Measurements from ENCODE around the gene TFF1.

TFF1 gene

DNA sequence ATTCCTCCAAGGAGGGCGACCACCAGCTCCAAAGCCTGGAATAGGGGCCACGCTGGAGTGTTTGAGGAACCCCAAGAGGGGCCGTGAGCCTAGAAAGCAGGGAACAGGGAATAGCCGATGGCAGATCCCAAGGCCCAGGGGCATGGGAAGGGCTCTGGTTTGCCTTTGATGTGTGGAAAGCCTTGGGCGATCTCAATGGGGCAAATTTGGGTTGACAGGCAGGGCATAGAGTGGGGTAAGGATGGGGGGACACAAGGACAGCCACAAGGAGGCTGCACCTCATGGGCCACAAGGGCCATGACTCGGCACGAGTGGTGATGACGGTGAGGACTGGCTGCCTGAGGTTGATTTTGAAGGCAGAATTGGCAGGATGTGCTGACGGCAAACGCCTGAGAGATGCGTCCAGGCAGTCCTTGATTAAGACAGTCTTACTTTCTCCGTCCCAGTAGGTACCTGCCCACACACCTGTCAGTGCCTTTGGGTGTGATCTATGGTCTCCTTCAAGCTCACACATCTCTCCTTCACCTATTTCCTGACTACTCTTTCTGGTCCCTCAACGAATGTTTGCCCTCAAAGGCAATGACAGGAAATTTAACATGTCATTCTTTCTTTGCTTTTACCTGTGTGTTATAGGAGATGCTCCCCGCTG lies 31.5 kb upstream of the TFF1 start:
- no peak for DNase-seq

- no peak for DNase-seq
Measured at GRCh38 chr21:42396799-42397745, 30.7 kb upstream of the TFF1 start.

GRCh38 chr21:42395905-42396651 lies 29.7 kb upstream of the TFF1 start, which contains the start of gene TMPRSS3:
Gene TMPRSS3 (minus strand): TSS chr21:42396052. CDS start chr21:42395417, 635 bp downstream.
- no peak for DNase-seq

- DNase-seq = no peak
Measured at GRCh38 chr21:42395302-42395701, 29.0 kb upstream of the TFF1 start.

DNA sequence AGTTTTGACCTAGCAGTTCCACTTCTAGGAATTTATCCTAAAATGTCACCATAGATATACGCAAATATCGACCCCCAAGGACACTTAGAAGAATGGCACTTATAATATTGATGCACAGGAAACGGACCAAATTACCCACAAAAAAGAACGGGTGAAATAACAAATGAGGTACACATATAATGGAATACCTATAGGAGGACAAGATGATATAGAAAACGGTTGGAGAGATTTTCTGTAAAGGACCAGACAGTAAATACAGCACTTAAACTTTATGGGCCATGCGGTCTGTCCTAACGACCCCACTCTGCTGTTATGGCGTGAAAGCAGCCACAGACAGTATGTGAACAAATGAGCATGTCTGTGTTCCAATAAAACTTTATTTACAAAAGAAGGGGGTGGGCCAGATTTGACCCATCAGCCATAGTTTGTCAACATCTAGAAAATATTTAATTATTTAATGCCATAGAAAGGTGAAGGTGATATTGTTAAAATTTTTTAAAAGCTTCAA lies 27.2 kb upstream of the TFF1 start:
- no peak for DNase-seq

DNA sequence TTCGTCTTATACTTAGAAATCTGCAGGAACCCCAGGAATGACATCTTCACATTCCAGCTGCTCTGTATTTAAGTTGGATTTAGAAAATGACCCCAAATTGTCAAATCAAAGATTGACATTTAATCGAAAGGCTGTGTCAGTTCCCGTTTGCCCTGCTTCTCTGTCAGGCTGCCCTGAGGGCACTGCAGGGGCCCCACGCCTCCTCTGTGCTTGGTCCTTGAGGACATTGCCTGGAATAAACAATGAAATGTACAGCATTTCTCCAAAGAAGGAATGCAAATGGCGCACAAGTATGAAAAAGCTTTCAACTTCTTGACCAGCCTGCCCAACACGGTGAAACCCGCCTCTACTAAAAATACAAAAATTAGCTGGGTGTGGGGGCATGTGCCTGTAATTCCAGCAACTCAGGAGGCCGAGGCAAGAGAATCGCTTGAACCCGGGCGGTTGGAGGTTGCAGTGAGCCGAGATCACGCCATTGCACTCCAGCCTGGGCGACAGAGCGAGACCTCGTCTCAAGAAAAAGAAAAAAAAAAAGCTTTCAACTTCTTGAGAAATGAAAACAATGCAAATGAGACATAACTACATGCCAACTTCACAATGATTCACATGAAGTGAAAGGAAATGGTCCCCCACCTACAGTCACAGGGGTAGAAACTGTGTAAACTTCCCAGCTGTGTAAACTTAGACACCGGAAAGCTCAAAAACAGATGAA lies 26.6 kb upstream of the TFF1 start:
- no peak for DNase-seq

DNA sequence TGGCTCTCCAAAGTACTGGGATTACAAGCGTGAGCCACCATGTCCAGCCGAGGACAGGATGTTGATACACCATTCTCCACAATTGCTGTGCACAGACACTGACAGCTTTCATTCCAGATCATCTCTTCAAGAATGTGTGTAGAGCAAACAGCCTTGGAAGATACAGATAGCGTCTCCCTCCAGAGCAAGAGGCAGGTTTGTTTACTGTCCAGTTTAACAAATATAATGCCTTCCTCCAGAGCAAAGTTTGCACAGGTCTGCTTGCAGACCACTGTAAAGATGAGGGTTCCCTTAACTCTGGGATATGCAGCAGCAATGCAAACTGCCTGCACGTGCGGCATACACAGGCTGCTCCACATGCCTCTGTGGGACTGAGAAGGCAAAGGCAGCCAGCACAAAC lies 25.0 kb upstream of the TFF1 start:
- no peak for DNase-seq

DNA sequence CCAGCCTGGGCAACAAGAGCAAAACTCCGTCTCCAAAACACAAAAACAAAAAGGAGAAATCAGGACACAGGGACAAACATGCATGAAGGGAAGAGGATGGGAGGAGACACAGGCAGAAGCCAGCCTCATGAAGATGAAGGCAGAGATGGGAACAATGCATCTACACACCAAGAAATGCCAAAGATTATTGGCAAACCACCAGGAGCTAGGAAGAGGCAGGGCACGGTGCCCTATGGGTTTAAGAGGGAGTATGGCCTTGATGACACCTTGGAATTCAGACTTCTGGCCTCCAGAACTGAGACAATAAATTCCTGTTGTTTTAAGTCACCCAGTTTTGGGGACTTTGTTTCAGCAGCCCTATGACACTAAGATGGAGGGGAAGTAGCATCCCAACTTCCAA lies 24.4 kb upstream of the TFF1 start:
- DNase-seq = no peak

DNA sequence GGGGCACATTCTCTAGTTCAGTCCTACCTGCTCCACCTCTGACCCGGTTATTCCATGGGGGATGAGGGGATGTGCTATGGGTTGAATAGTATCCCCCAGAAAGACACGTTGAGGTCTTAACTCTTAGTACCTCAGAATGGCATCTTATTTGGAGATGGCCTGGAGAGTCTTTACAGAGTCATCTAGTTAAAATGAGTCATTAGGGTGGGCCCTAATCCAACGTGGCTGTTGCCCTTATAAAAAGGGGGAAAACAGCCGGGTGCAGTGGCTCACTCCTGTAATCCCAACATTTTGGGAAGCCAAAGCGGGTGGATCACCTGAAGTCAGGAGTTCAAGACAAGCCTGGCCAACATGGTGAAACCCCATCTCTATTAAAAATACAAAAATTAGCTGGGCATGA lies 23.9 kb upstream of the TFF1 start:
- DNase-seq = no peak

- DNase-seq = peak; percentile 96
Measured at GRCh38 chr21:42389449-42389835, 23.1 kb upstream of the TFF1 start.

GRCh38 chr21:42388740-42389448 lies 22.6 kb upstream of the TFF1 start:
- DNase-seq = no peak

DNA sequence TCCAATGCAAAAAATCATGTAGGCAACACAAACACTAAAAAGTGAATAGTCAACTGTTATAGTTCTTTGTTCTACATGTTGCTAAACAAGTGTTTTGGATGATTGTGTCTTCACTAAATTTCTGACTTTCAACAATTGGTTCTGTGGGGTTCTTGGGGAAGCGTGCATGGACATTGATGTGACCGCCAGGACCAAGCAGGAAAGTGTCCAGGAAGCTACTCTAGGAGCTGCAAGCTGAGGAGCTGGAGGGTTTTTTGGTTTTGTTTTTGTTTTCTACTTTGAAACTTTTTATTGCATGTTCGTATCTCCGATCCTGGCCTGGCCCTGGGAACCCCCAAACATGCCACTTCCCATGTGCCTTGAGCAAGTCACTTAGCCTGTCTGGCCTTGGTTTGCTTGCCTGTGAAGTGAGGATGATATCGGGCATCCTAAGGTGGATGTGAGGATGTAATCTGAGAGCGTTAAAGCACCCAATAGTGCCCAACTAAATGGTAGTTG lies 21.6 kb upstream of the TFF1 start:
- DNase-seq = peak; percentile 2

- DNase-seq = no peak
Measured at GRCh38 chr21:42387164-42387563, 20.8 kb upstream of the TFF1 start.

DNA sequence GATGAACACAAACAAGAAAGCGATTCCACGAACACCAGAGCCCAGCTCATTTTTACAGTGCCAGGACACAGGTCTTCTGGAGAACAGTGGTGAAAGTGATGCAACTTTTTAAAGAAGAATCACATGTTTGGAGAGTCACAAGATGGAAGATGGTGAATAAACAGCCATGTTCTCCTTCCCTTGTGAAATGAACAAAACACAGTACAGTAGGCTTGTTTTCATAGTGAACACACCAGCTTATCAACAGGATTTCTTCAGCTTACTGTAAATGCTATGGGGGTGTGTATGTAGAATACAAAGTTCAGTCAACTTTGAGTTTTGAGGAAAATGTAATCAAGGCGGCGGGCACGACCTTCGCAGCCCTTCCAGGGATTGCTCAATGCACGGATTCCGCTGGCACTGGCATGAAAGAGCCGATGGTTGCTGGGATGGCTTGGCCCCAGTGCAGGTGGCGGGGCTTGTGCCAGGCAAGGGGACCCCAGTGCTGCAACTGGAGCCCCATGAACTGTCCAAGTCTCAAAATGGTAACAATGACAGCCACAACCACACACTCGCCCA lies 19.8 kb upstream of the TFF1 start:
- DNase-seq = no peak

- DNase-seq = no peak
Measured at GRCh38 chr21:42385619-42386018, 19.3 kb upstream of the TFF1 start.

DNA sequence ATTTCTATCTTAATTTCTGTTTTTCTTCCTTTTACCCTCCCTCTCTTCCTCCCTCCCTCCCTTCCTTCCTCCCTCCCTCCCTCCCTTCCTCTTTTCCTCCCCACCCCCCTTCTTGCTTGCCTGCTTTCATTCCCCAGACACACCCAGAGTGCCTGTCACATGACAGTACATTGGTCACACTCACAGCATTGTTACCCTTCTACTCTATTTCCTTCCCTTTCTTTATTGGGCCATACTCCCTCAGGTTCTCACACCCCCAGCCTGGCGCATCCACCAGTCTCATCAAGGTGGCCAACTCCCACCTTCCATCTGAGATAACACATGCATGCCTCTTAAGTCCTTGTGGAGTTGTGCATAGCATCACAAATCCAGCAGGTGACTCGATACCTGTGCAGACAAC lies 18.7 kb upstream of the TFF1 start:
- DNase-seq = no peak

- peak; percentile 31 for DNase-seq
Measured at GRCh38 chr21:42384156-42384945, 18.0 kb upstream of the TFF1 start.

DNA sequence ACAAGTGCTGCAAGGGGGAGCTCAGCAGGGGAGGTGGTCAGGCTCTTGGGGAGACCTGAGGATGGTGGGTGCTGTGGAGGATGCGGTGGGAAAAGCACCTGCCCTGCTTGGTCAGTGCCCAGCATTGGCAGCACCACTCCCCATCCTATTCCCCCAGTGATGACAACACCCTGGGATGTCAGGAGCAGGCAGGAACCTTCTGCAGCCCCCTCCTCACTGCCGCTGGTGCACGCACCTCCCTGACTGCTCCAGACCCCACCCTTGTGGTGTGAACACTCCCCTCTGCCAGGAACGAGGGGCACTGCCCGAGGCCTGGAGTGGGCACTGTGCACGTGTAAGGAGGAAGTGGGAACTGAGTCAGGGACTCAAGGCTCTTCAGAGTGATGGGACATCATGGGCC lies 17.0 kb upstream of the TFF1 start:
- DNase-seq = no peak

GRCh38 chr21:42382915-42383314 lies 16.6 kb upstream of the TFF1 start:
- DNase-seq = no peak

GRCh38 chr21:42381347-42381984 lies 15.1 kb upstream of the TFF1 start:
- peak; percentile 86 for DNase-seq
